Endothelial cell (in vitro differentiated cells): ENCODE measurements around the gene AKAP8L. TPM values are rescaled to one million over a fixed set of nuclear protein-coding genes. Genes with fewer than 3 reads are reported as not detected.

Source experiments
- DNase-seq: peaks from one replicate; pipeline ENCODE4 v3.0.0; 2021; ENCODE audit warnings: low spot score
- H3K27ac Mint-ChIP-seq: one replicate; pipeline ENCODE4 v1.8.0; 2021; ENCODE audit warnings: mixed read lengths, inconsistent platforms; ENCODE audit not compliant: unreplicated experiment
- H3K27me3 Mint-ChIP-seq: one replicate; pipeline ENCODE4 v1.8.0; 2021; ENCODE audit warnings: mild to moderate bottlenecking, moderate library complexity, mixed read lengths, inconsistent platforms; ENCODE audit not compliant: unreplicated experiment
- H3K36me3 Mint-ChIP-seq: one replicate; pipeline ENCODE4 v1.8.0; 2021; ENCODE audit warnings: mild to moderate bottlenecking, low read depth, mixed read lengths, inconsistent platforms; ENCODE audit not compliant: unreplicated experiment
- H3K4me1 Mint-ChIP-seq: one replicate; pipeline ENCODE4 v1.8.0; 2021; ENCODE audit warnings: mild to moderate bottlenecking, mixed read lengths, inconsistent platforms; ENCODE audit not compliant: unreplicated experiment
- H3K4me3 Mint-ChIP-seq: one replicate; pipeline ENCODE4 v1.8.0; 2021; ENCODE audit warnings: mild to moderate bottlenecking, mixed read lengths, inconsistent platforms; ENCODE audit not compliant: unreplicated experiment
- H3K9me3 Mint-ChIP-seq: one replicate; pipeline ENCODE4 v1.8.0; 2021; ENCODE audit warnings: mixed read lengths, inconsistent platforms; ENCODE audit not compliant: unreplicated experiment
- CTCF ChIP-seq: fragments of 200-600 bp; sonication (generic); IDR thresholded peaks from one replicate; pipeline ENCODE4 v1.5.0; 2021; ENCODE audit warnings: antibody characterized with exemption; ENCODE audit not compliant: unreplicated experiment
- total RNA-seq: library from RNA; stranded (reverse); fragmentation: NEBNext Ultra II Directional; extraction: Animal tissue kit (Norgen Biotek cat#: 25700); gene quantifications from one replicate; pipeline ENCODE4 v1.2.1, GENCODE V29; 2021; ENCODE audit not compliant: unreplicated experiment

Gene AKAP8L
- total RNA-seq, 1 donor from 2014 or later = 160 TPM

GRCh38 chr19:15456871-15457700 is 38.3 kb upstream of the AKAP8L start:
- Mint-ChIP-seq H3K4me1 (peaks cover 2% of the 10 kb centered on the region), H3K36me3 (peaks cover 9% of the 10 kb centered on the region), H3K9me3 (no peaks in the 10 kb centered on the region), H3K27me3 (peaks cover 41% of the 10 kb centered on the region), H3K4me3 (no peak overlapping the region), H3K27ac (no peak overlapping the region)
- no peak for TF ChIP-seq CTCF
- no peak for DNase-seq

GRCh38 chr19:15456441-15456840 is 37.7 kb upstream of the AKAP8L start:
- peaks cover 2% of the 10 kb centered on the region for H3K4me1 Mint-ChIP-seq
- peaks cover 9% of the 10 kb centered on the region for H3K36me3 Mint-ChIP-seq
- H3K27me3 Mint-ChIP-seq = peaks cover 38% of the 10 kb centered on the region
- no peaks in the 10 kb centered on the region for H3K9me3 Mint-ChIP-seq
- H3K27ac Mint-ChIP-seq = no peak overlapping the region
- TF ChIP-seq CTCF = no peak
- H3K4me3 Mint-ChIP-seq = no peak overlapping the region
- DNase-seq = no peak

- no peak for DNase-seq
- H3K27ac Mint-ChIP-seq = no peak overlapping the region
- H3K9me3 Mint-ChIP-seq = no peaks in the 10 kb centered on the region
- TF ChIP-seq CTCF = no peak
- H3K4me1 Mint-ChIP-seq = peaks cover 2% of the 10 kb centered on the region
- peaks cover 9% of the 10 kb centered on the region for H3K36me3 Mint-ChIP-seq
- no peak overlapping the region for H3K4me3 Mint-ChIP-seq
- peaks cover 38% of the 10 kb centered on the region for H3K27me3 Mint-ChIP-seq
Observed at GRCh38 chr19:15455996-15456395, 37.2 kb upstream of the AKAP8L start.

GRCh38 chr19:15453906-15454860 is 35.4 kb upstream of the AKAP8L start:
- H3K9me3 Mint-ChIP-seq = no peaks in the 10 kb centered on the region
- H3K27me3 Mint-ChIP-seq = peaks cover 36% of the 10 kb centered on the region
- TF ChIP-seq CTCF = no peak
- peaks cover 17% of the 10 kb centered on the region for H3K36me3 Mint-ChIP-seq
- no peak for DNase-seq
- peaks cover 7% of the 10 kb centered on the region for H3K4me1 Mint-ChIP-seq
- H3K4me3 Mint-ChIP-seq = no peak overlapping the region
- no peak overlapping the region for H3K27ac Mint-ChIP-seq
